Liver (tissue), 9 donors: ENCODE data around the gene CDH18. TPM values are rescaled to one million over a fixed set of nuclear protein-coding genes. Genes with fewer than 3 reads are reported as not detected.

ENCODE experiments used
- DNase-seq: peaks from one replicate; pipeline ENCODE4 v3.0.0-alpha.2; 2017; ENCODE audit warnings: low spot score
- H3K27ac ChIP-seq, 2 donors: one replicate each; pipeline ENCODE4 v1.7.0; 2013; ENCODE audit warnings: inconsistent platforms in 2 of 2, low read length in 2 of 2, control low read depth in 1 of 2, low read depth in 1 of 2, mild to moderate bottlenecking in 1 of 2
- H3K27me3 ChIP-seq, 4 donors: one replicate each; pipeline versions ENCODE4 v1.6.1 to v1.7.0; 2013; ENCODE audit warnings: low read length in 3 of 4, inconsistent platforms in 1 of 4, mild to moderate bottlenecking in 1 of 4, moderate library complexity in 1 of 4; ENCODE audit not compliant: control insufficient read depth in 4 of 4, insufficient read depth in 4 of 4
- H3K36me3 ChIP-seq, 4 donors: one replicate each; pipeline versions ENCODE4 v1.6.1 to v1.7.0; 2013; ENCODE audit warnings: low read length in 3 of 4, mild to moderate bottlenecking in 3 of 4, low read depth in 1 of 4, moderate library complexity in 1 of 4; ENCODE audit not compliant: control insufficient read depth in 4 of 4, insufficient read depth in 3 of 4
- H3K4me1 ChIP-seq, 4 donors: one replicate each; pipeline versions ENCODE4 v1.6.1 to v1.7.0; 2013; ENCODE audit warnings: low read length in 3 of 4, mild to moderate bottlenecking in 3 of 4, moderate library complexity in 1 of 4; ENCODE audit not compliant: control insufficient read depth in 4 of 4, insufficient read depth in 4 of 4
- H3K4me3 ChIP-seq, 3 donors: one replicate each; pipeline versions ENCODE4 v1.6.1 to v1.7.0; 2013; ENCODE audit warnings: low read length in 3 of 3, control low read depth in 1 of 3, low read depth in 1 of 3, mild to moderate bottlenecking in 1 of 3
- H3K9ac ChIP-seq, 2 donors: one replicate each; pipeline ENCODE4 v1.7.0; 2013; ENCODE audit warnings: low read length in 2 of 2, mild to moderate bottlenecking in 2 of 2, moderate library complexity in 2 of 2, control low read depth in 1 of 2, low read depth in 1 of 2
- H3K9me3 ChIP-seq, 4 donors: one replicate each; pipeline versions ENCODE4 v1.6.1 to v1.7.0; 2013; ENCODE audit warnings: low read length in 3 of 4; ENCODE audit not compliant: control insufficient read depth in 4 of 4
- ATF3 ChIP-seq: IDR thresholded peaks from 2 replicates; pipeline ENCODE4 v1.6.1; 2016; ENCODE audit warnings: antibody characterized with exemption
- EGR1 ChIP-seq, 2 donors: IDR thresholded peaks; 2 replicates each; pipeline ENCODE4 v1.6.1; 2016 to 2018; ENCODE audit warnings: antibody characterized with exemption in 2 of 2, low read depth in 2 of 2
- FOXA1 ChIP-seq: IDR thresholded peaks from 2 replicates; pipeline ENCODE4 v1.6.1; 2016; ENCODE audit warnings: antibody characterized with exemption
- FOXA2 ChIP-seq: IDR thresholded peaks from 2 replicates; pipeline ENCODE4 v1.6.1; 2016; ENCODE audit warnings: antibody characterized with exemption
- GABPA ChIP-seq, 2 donors: IDR thresholded peaks in 1 of 2; conservative IDR thresholded peaks in 1 of 2; 2 replicates each; pipeline ENCODE4 v1.6.1; 2016; ENCODE audit warnings: antibody characterized with exemption in 2 of 2, mild to moderate bottlenecking in 1 of 2, moderate library complexity in 1 of 2
- HNF4A ChIP-seq, 2 donors: conservative IDR thresholded peaks; 2 replicates each; pipeline ENCODE4 v1.6.1; 2016; ENCODE audit warnings: antibody characterized with exemption in 2 of 2, mild to moderate bottlenecking in 2 of 2
- HNF4G ChIP-seq: IDR thresholded peaks from 2 replicates; pipeline ENCODE4 v1.6.1; 2016; ENCODE audit warnings: antibody characterized with exemption
- JUND ChIP-seq, 2 donors: IDR thresholded peaks; 2 replicates each; pipeline ENCODE4 v1.6.1; 2016; ENCODE audit warnings: antibody characterized with exemption in 2 of 2
- NR2F2 ChIP-seq: IDR thresholded peaks from 2 replicates; pipeline ENCODE4 v1.6.1; 2016; ENCODE audit warnings: antibody characterized with exemption
- RAD21 ChIP-seq, 2 donors: IDR thresholded peaks; 2 replicates each; pipeline ENCODE4 v1.6.1; 2016; ENCODE audit warnings: antibody characterized with exemption in 2 of 2, mild to moderate bottlenecking in 2 of 2
- REST ChIP-seq: IDR thresholded peaks from 2 replicates; pipeline ENCODE4 v1.6.1; 2016; ENCODE audit warnings: antibody characterized with exemption, mild to moderate bottlenecking
- RXRA ChIP-seq, 2 donors: IDR thresholded peaks; 2 replicates each; pipeline ENCODE4 v1.6.1; 2017 to 2018; ENCODE audit warnings: antibody characterized with exemption in 2 of 2, mild to moderate bottlenecking in 1 of 2
- SP1 ChIP-seq: IDR thresholded peaks from 2 replicates; pipeline ENCODE4 v1.6.1; 2018; ENCODE audit warnings: antibody characterized with exemption, mild to moderate bottlenecking
- TAF1 ChIP-seq: conservative IDR thresholded peaks from 2 replicates; pipeline ENCODE4 v1.6.1; 2016; ENCODE audit warnings: antibody characterized with exemption, mild to moderate bottlenecking
- YY1 ChIP-seq: IDR thresholded peaks from 2 replicates; pipeline ENCODE4 v1.6.1; 2016; ENCODE audit warnings: antibody characterized with exemption, mild to moderate bottlenecking
- ZBTB33 ChIP-seq: IDR thresholded peaks from 2 replicates; pipeline ENCODE4 v1.6.1; 2016; ENCODE audit warnings: antibody characterized with exemption
- WGBS: extraction: QIAGEN DNeasy Blood & Tissue Kit; methylation state at CpG from one replicate; pipeline ENCODE4 v1.1.7; 2013; 5-methylcytosine and 5-hydroxymethylcytosine counted together
- polyA plus RNA-seq, 2 donors: library from polyadenylated mRNA; stranded (reverse) in 1 of 2; unstranded in 1 of 2; fragments of 200-250 nt in 1 of 2; fragments of >200 nt in 1 of 2; fragmentation: Nextera tagmentation in 1 of 2; extraction: Ambion mirVana in 1 of 2; gene quantifications; one replicate each; pipeline versions ENCODE4 v1.2.1 to v1.2.3, GENCODE V29; 2013 to 2015
- total RNA-seq, 2 donors: library from RNA; depleted of rRNA; stranded (reverse); fragments of >200 nt; gene quantifications; one replicate each; pipeline ENCODE4 v1.2.3, GENCODE V29; 2014
- TF ChIP-seq, protein P1 (sequence below): fragments of 150-350 bp; IDR thresholded peaks from 2 replicates; pipeline ENCODE4 v1.5.1; 2017; ENCODE audit warnings: improper control_type of control experiment, low read depth, low read length; ENCODE audit not compliant: missing input control
- TF ChIP-seq, protein P2 (sequence below): IDR thresholded peaks from 2 replicates; pipeline ENCODE4 v1.6.1; 2016; ENCODE audit warnings: antibody characterized with exemption
- donor health status: healthy.
- donor health status: healthy.
- donor health status: healthy.
- donor health status: healthy.
- donor health status: healthy.

Gene CDH18
- total and polyA plus RNA-seq, 4 donors, result 0.19 TPM; not detected in 3

- TF ChIP-seq SP1 (no peak), HNF4A (conservative IDR thresholded peaks at IDR 0.05) (no peak), NR2F2 (no peak), TAF1 (no peak), ZBTB33 (no peak), RAD21 (IDR thresholded peaks at IDR 0.05) (no peak), EGR1 (IDR thresholded peaks at IDR 0.05; ENCODE audit: low read depth in 2 of 2) (no peak), ATF3 (no peak), HNF4G (no peak), FOXA2 (no peak), YY1 (no peak), FOXA1 (no peak), JUND (IDR thresholded peaks at IDR 0.05) (no peak), REST (no peak), RXRA (IDR thresholded peaks at IDR 0.05) (no peak), GABPA (IDR thresholded peaks at IDR 0.05 in 1 of 2, conservative IDR thresholded peaks at IDR 0.05 in 1 of 2) (no peak)
- TF ChIP-seq, protein P1, sequence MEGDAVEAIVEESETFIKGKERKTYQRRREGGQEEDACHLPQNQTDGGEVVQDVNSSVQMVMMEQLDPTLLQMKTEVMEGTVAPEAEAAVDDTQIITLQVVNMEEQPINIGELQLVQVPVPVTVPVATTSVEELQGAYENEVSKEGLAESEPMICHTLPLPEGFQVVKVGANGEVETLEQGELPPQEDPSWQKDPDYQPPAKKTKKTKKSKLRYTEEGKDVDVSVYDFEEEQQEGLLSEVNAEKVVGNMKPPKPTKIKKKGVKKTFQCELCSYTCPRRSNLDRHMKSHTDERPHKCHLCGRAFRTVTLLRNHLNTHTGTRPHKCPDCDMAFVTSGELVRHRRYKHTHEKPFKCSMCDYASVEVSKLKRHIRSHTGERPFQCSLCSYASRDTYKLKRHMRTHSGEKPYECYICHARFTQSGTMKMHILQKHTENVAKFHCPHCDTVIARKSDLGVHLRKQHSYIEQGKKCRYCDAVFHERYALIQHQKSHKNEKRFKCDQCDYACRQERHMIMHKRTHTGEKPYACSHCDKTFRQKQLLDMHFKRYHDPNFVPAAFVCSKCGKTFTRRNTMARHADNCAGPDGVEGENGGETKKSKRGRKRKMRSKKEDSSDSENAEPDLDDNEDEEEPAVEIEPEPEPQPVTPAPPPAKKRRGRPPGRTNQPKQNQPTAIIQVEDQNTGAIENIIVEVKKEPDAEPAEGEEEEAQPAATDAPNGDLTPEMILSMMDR, result no peak
- TF ChIP-seq, protein P2, sequence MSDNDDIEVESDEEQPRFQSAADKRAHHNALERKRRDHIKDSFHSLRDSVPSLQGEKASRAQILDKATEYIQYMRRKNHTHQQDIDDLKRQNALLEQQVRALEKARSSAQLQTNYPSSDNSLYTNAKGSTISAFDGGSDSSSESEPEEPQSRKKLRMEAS, result no peak
- H3K27ac ChIP-seq, result no peak overlapping the region
- WGBS, result 59% methylated on average over 1 of the region's 1 CpG
- no peaks in the 10 kb centered on the region for H3K36me3 ChIP-seq
- H3K4me3 ChIP-seq, result no peak overlapping the region
- no peak for DNase-seq
- peaks cover 0 to 2% (median 0%) of the 10 kb centered on the region in 4 donors for H3K27me3 ChIP-seq
- no peak overlapping the region for H3K9ac ChIP-seq
- H3K9me3 ChIP-seq, result no peaks in the 10 kb centered on the region
- no peaks in the 10 kb centered on the region for H3K4me1 ChIP-seq
These were observed 46.7 kb upstream of the CDH18 start for GRCh38 chr5:20034717-20035116.
